Measurements from ENCODE around the gene PCSK6. TPM values are rescaled to one million over a fixed set of nuclear protein-coding genes. Genes with fewer than 3 reads are reported as not detected.

PCSK6 gene
- total and polyA plus RNA-seq, 2 experiments from 2014 or later = 0.38 TPM; not detected in 1

DNA sequence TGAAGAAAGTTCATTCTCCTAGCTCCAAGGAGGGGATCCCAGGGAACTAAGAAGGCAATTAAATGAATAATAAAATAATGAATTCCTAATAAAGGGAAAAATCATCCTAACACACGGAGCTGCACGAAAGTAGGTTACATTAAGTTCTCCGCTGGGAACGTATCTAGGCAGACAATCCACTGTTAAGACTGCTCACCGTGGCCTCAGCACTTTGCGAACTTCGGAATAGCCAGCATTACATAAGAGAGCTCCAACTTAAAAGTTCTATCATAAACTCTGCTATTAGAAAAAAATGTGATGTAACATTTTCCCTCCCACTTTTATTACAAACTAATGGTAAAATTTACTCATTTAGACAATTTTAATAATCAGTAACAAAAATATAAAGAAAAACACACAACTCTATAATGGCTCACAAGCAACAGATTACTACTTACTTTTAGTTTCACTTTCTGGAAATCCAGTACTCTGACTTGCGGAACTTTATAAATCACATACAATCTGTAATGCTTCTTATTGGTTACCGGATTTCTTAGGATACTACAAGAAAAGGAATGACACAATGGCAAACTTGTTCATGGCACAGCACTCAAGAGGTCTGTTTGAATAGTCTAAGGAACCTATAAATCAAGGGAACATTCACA lies 202.9 kb downstream of the PCSK6 start:
- Histone ChIP-seq H3K27ac (no peak overlapping the region), H3K79me2 (ENCODE audit: insufficient read depth) (peaks cover 65% of the 10 kb centered on the region), H4K20me1 (ENCODE audit: insufficient read depth) (0 out of 2 replicates have a peak, but pooled peaks cover 5% of the 10 kb centered on the region), H3K4me1 (ENCODE audit: insufficient read depth) (no peaks in the 10 kb centered on the region), H3K27me3 (replicated peaks; ENCODE audit: insufficient read depth) (no peaks in the 10 kb centered on the region), H3K36me3 (ENCODE audit: low read depth) (peaks cover 65% of the 10 kb centered on the region), H3K9me2 (ENCODE audit: insufficient read depth) (no peaks in the 10 kb centered on the region), H3K9me3 (ENCODE audit: low read depth) (no peaks in the 10 kb centered on the region), H2AFZ (no peak overlapping the region), H3K9ac (no peak overlapping the region), H3F3A (ENCODE audit: insufficient read depth) (0 out of 2 replicates have a peak, but pooled peaks cover 17% of the 10 kb centered on the region), H3K4me3 (no peak overlapping the region), H3K4me2 (ENCODE audit: unreplicated experiment) (no peak overlapping the region)
- no peak for TF ChIP-seq EZH2 (IDR thresholded peaks at IDR 0.05; ENCODE audit: insufficient read depth, poor library complexity, severe bottlenecking)
- TF ChIP-seq EZH2phosphoT487 (IDR thresholded peaks at IDR 0.05; ENCODE audit: insufficient read depth, low read depth) = no peak
- no peak for DNase-seq
- in situ Hi-C loops (cut with MboI) = no loop called here
- WGBS, 2 experiments (ENCODE audit: low coverage in 1 of 2, low lambda C conversion rate in 2 of 2, missing lambda C conversion rate in 2 of 2) = 87 to 88% methylated on average over 9 of the region's 9 CpGs

DNA sequence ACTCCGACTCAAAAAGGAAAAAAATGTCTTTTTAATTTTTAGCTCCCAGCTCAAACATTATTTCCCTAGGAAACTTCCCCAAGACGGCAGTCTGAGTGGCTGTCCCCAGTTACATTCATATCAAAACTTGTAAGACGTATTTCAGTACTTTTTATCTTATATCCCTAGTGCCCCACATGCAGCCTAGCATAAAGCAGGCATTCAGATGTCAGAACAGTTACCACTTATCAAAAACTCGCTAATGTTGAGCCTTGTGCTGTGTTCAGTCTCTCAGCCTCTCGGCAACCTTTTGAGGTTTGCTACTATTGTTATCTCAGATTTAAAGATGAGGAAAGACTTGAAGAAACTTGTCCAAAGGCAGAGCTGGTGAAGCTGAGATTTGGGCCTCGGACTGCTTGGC lies 205.6 kb downstream of the PCSK6 start:
- Histone ChIP-seq H3K36me3 (ENCODE audit: low read depth) (peaks cover 57% of the 10 kb centered on the region), H3K79me2 (ENCODE audit: insufficient read depth) (peaks cover 38% of the 10 kb centered on the region), H3K9me2 (ENCODE audit: insufficient read depth) (no peaks in the 10 kb centered on the region), H2AFZ (no peak overlapping the region), H3K4me1 (ENCODE audit: insufficient read depth) (no peaks in the 10 kb centered on the region), H3K27ac (no peak overlapping the region), H3K4me2 (ENCODE audit: unreplicated experiment) (no peak overlapping the region), H3K9ac (no peak overlapping the region), H4K20me1 (ENCODE audit: insufficient read depth) (0 out of 2 replicates have a peak, but pooled peaks cover 5% of the 10 kb centered on the region), H3K9me3 (ENCODE audit: low read depth) (no peaks in the 10 kb centered on the region), H3F3A (ENCODE audit: insufficient read depth) (peaks cover 31% of the 10 kb centered on the region), H3K4me3 (no peak overlapping the region), H3K27me3 (replicated peaks; ENCODE audit: insufficient read depth) (no peaks in the 10 kb centered on the region)
- WGBS, 2 experiments (ENCODE audit: low coverage in 1 of 2, low lambda C conversion rate in 2 of 2, missing lambda C conversion rate in 2 of 2) = 78 to 82% methylated on average over 6 of the region's 6 CpGs
- DNase-seq = no peak
- in situ Hi-C loops (cut with MboI) = no loop called here
- TF ChIP-seq EZH2phosphoT487 (IDR thresholded peaks at IDR 0.05; ENCODE audit: insufficient read depth, low read depth) = no peak
- TF ChIP-seq EZH2 (IDR thresholded peaks at IDR 0.05; ENCODE audit: insufficient read depth, poor library complexity, severe bottlenecking) = no peak

DNA sequence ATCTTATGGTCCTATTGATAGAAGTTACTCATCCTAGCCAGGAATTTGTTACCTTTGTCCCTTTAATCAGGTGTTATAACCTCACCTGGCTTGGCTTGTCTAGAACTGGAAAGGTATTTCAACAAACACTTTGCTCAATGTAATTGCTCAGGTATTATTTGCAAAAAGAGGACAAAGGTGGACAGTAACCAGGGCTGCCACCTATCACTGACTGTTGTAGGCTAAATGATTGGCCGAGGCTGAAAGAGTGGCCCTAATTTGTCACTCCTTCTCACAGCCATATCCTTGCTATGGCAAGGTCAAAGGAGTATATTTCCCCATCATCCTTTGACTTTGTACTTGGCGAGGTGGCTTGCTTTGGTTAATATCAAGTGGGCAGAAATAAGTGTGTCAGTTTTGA lies 209.5 kb downstream of the PCSK6 start:
- Histone ChIP-seq H3K79me2 (ENCODE audit: insufficient read depth) (peaks cover 20% of the 10 kb centered on the region), H3K36me3 (ENCODE audit: low read depth) (peaks cover 36% of the 10 kb centered on the region), H3K4me2 (ENCODE audit: unreplicated experiment) (no peak overlapping the region), H3K4me3 (no peak overlapping the region), H4K20me1 (ENCODE audit: insufficient read depth) (no peaks in the 10 kb centered on the region), H3K4me1 (ENCODE audit: insufficient read depth) (peaks cover 13% of the 10 kb centered on the region; the same call in 1 of the 2 replicates), H3K27ac (no peak overlapping the region), H3K9me3 (ENCODE audit: low read depth) (no peaks in the 10 kb centered on the region), H3K27me3 (replicated peaks; ENCODE audit: insufficient read depth) (no peaks in the 10 kb centered on the region), H3F3A (ENCODE audit: insufficient read depth) (peaks cover 44% of the 10 kb centered on the region), H3K9ac (no peak overlapping the region), H3K9me2 (ENCODE audit: insufficient read depth) (no peaks in the 10 kb centered on the region), H2AFZ (no peak overlapping the region)
- in situ Hi-C loops (cut with MboI) = no loop called here
- DNase-seq = no peak
- no peak for TF ChIP-seq EZH2 (IDR thresholded peaks at IDR 0.05; ENCODE audit: insufficient read depth, poor library complexity, severe bottlenecking)
- TF ChIP-seq EZH2phosphoT487 (IDR thresholded peaks at IDR 0.05; ENCODE audit: insufficient read depth, low read depth) = no peak
- WGBS, 2 experiments (ENCODE audit: low coverage in 1 of 2, low lambda C conversion rate in 2 of 2, missing lambda C conversion rate in 2 of 2) = 96 to 98% methylated on average over 2 of the region's 2 CpGs

DNA sequence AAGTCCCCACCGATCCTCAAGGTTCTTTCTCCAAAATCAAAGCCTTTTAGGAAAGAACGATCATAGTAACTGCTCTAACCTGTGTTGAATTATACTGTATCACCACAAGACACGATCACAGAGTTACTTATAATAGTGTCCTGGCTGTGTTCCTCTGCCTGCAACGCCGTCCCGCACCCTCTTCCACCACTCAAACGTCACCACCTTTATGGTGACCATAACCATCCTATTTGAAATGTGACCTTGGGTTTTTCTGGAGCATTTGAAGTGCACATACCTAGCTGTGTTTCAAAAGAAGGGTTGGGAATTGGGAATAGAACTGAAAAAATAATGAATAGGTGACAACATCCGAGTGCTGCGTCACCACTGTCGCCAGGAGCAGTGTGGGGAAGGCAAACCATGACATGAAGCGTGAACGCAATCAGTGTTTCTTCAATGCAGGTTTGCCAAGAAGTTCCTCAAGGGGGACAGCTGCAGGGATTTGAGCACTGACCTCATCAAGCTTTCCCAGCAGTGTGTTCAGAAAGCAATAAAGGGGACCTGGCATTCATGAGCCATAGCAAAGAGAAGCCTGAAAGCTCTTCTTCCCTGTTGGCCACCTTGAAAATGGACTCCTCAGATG lies 211.5 kb downstream of the PCSK6 start:
- Histone ChIP-seq H3K27me3 (replicated peaks; ENCODE audit: insufficient read depth) (no peaks in the 10 kb centered on the region), H3K9me3 (ENCODE audit: low read depth) (no peaks in the 10 kb centered on the region), H4K20me1 (ENCODE audit: insufficient read depth) (no peaks in the 10 kb centered on the region), H3K4me3 (peak overlapping the region; percentile 99), H3K36me3 (ENCODE audit: low read depth) (peaks cover 50% of the 10 kb centered on the region), H3K27ac (peak overlapping the region; percentile 98), H3K4me2 (ENCODE audit: unreplicated experiment) (peak overlapping the region; percentile 93), H3K9me2 (ENCODE audit: insufficient read depth) (no peaks in the 10 kb centered on the region), H3K9ac (peak overlapping the region; percentile 100), H3K79me2 (ENCODE audit: insufficient read depth) (peaks cover 40% of the 10 kb centered on the region), H2AFZ (peak overlapping the region; percentile 82), H3F3A (ENCODE audit: insufficient read depth) (peaks cover 54% of the 10 kb centered on the region), H3K4me1 (ENCODE audit: insufficient read depth) (peaks cover 13% of the 10 kb centered on the region; the same call in 1 of the 2 replicates)
- in situ Hi-C loops (cut with MboI) = no loop called here
- WGBS, 2 experiments (ENCODE audit: low coverage in 1 of 2, low lambda C conversion rate in 2 of 2, missing lambda C conversion rate in 2 of 2) = 73 to 75% methylated on average over 12 of the region's 12 CpGs
- DNase-seq = no peak
- TF ChIP-seq EZH2 (IDR thresholded peaks at IDR 0.05; ENCODE audit: insufficient read depth, poor library complexity, severe bottlenecking) (no peak), EZH2phosphoT487 (IDR thresholded peaks at IDR 0.05; ENCODE audit: insufficient read depth, low read depth) (no peak)
